GM12878 (cell line): ENCODE data around the gene GLO1. TPM values are rescaled to one million over a fixed set of nuclear protein-coding genes. Genes with fewer than 3 reads are reported as not detected.

Source experiments
- ATAC-seq: fragments of 200-7000 bp; cut with Tn5 transposase; 3 replicates; pipeline ENCODE4 v1.9.1; 2020; ENCODE audit warnings: mild to moderate bottlenecking, moderate library complexity
- BruUV-seq: library from RNA; stranded (reverse); fragments of 400-500 nt; replicated peaks from 2 replicates; lab custom pipeline; 2021; lab: Mats Ljungman, UMichigan
- CTCF ChIA-PET: fragments of 300-600 bp; sonication (Branson Sonifier 250); formaldehyde crosslinking; extraction: SDS; loops from one replicate; lab custom pipeline; 2021; ENCODE audit warnings: inconsistent platforms; lab: Yijun Ruan, JAX
- POLR2A ChIA-PET: fragments of 350-600 bp; formaldehyde crosslinking; extraction: SDS; loops from one replicate; lab custom pipeline; 2021; ENCODE audit warnings: inconsistent platforms; lab: Charles Lee
- RAD21 ChIA-PET: fragments of 300-600 bp; sonication (Branson Sonifier 250); formaldehyde crosslinking; loops from one replicate; lab custom pipeline; 2023; ENCODE audit warnings: antibody characterized with exemption; ENCODE audit not compliant: unreplicated experiment; lab: Charles Lee
- SMC1A ChIA-PET: fragments of 300-600 bp; sonication (Branson Sonifier 250); formaldehyde crosslinking; loops from one replicate; lab custom pipeline; 2023; ENCODE audit not compliant: unreplicated experiment, uncharacterized antibody; lab: Charles Lee
- DNase-seq: peaks from one replicate; pipeline ENCODE4 v3.0.0-alpha.2; 2011; ENCODE audit warnings: low read depth, low spot score
- FAIRE-seq: peaks from 3 replicates; lab custom pipeline; 2011; peaks lifted over from hg19 to GRCh38; lab: Jason Lieb, UNC
- H2AFZ ChIP-seq: 2 replicates; pipeline ENCODE4 v1.6.0; 2011; ENCODE audit warnings: low read depth, low read length, control low read depth; ENCODE audit not compliant: control insufficient read depth
- H3K27ac ChIP-seq: 2 replicates; pipeline ENCODE4 v1.5.1; 2011; ENCODE audit warnings: control low read depth; ENCODE audit not compliant: control insufficient read depth, insufficient read depth
- H3K27me3 ChIP-seq, 2 experiments: replicated peaks in 1 of 2; 2 replicates each; pipeline versions ENCODE4 v1.6.0 to v1.6.1; 2011; ENCODE audit warnings: low read length in 1 of 2; ENCODE audit not compliant: control insufficient read depth in 2 of 2, insufficient read depth in 2 of 2
- H3K36me3 ChIP-seq, 2 experiments: 2 replicates each; pipeline ENCODE4 v1.5.1; 2011; ENCODE audit warnings: low read length in 1 of 2; ENCODE audit not compliant: control insufficient read depth in 2 of 2, insufficient read depth in 2 of 2
- H3K4me1 ChIP-seq: 2 replicates; pipeline ENCODE4 v1.6.1; 2011; ENCODE audit warnings: mild to moderate bottlenecking, low read length, moderate library complexity, mixed read lengths; ENCODE audit not compliant: control insufficient read depth, insufficient read depth
- H3K4me2 ChIP-seq: 2 replicates; pipeline ENCODE4 v1.6.0; 2011; ENCODE audit warnings: control low read depth; ENCODE audit not compliant: control insufficient read depth, insufficient read depth
- H3K4me3 ChIP-seq: fragments of 200-600 bp; sonication (generic); 2 replicates; pipeline ENCODE4 v1.5.1; 2016
- H3K79me2 ChIP-seq: 2 replicates; pipeline ENCODE4 v1.6.0; 2011; ENCODE audit warnings: low read length; ENCODE audit not compliant: control insufficient read depth, insufficient read depth
- H3K9ac ChIP-seq: 2 replicates; pipeline ENCODE4 v1.8.0; 2011; ENCODE audit warnings: low read length, control low read depth, mixed read lengths; ENCODE audit not compliant: control insufficient read depth, insufficient read depth
- H3K9me3 ChIP-seq: replicated peaks from 3 replicates; pipeline ENCODE4 v1.5.1; 2011; ENCODE audit warnings: mild to moderate bottlenecking, low read length; ENCODE audit not compliant: control insufficient read depth, insufficient read depth
- H4K20me1 ChIP-seq: 2 replicates; pipeline ENCODE4 v1.6.0; 2011; ENCODE audit not compliant: control insufficient read depth, insufficient read depth
- ATF7 ChIP-seq: fragments of 450-650 bp; IDR thresholded peaks from 2 replicates; pipeline ENCODE4 v1.6.1; 2016; ENCODE audit warnings: low read depth, mild to moderate bottlenecking
- BACH1 ChIP-seq: fragments of 450-650 bp; IDR thresholded peaks from 2 replicates; pipeline ENCODE4 v1.6.1; 2017; ENCODE audit warnings: mild to moderate bottlenecking, borderline replicate concordance
- CHD2 ChIP-seq: IDR thresholded peaks from 2 replicates; pipeline ENCODE4 v1.6.1; 2011; ENCODE audit warnings: low read depth, low read length, improper control_type of control experiment, borderline replicate concordance
- ESRRA ChIP-seq: IDR thresholded peaks from 2 replicates; pipeline ENCODE4 v1.6.1; 2012; ENCODE audit warnings: mild to moderate bottlenecking, low read length, improper control_type of control experiment
- NFYB ChIP-seq: IDR thresholded peaks from 2 replicates; pipeline ENCODE4 v1.6.1; 2011; ENCODE audit warnings: low read depth, mild to moderate bottlenecking, low read length, improper control_type of control experiment, moderate library complexity; ENCODE audit not compliant: insufficient read depth
- NR2C2 ChIP-seq: IDR thresholded peaks from 2 replicates; pipeline ENCODE4 v1.6.1; 2011; ENCODE audit warnings: borderline replicate concordance, low read depth; ENCODE audit not compliant: control insufficient read depth, insufficient read length
- RAD21 ChIP-seq: IDR thresholded peaks from 2 replicates; pipeline ENCODE4 v1.6.1; 2011; ENCODE audit warnings: mild to moderate bottlenecking, low read depth, low read length, moderate library complexity; ENCODE audit not compliant: insufficient read depth
- RFX5 ChIP-seq: IDR thresholded peaks from 2 replicates; pipeline ENCODE4 v1.6.1; 2011; ENCODE audit warnings: low read depth, low read length, improper control_type of control experiment
- ZNF217 ChIP-seq: fragments of 450-650 bp; IDR thresholded peaks from 2 replicates; pipeline ENCODE4 v1.6.1; 2017; ENCODE audit warnings: antibody characterized with exemption, mild to moderate bottlenecking
- WGBS: methylation state at CpG from one replicate; pipeline ENCODE4 v1.1.6; 2016; ENCODE audit warnings: low lambda C conversion rate; ENCODE audit not compliant: insufficient replicate concordance, insufficient coverage; ENCODE audit errors: missing lambda C conversion rate; 5-methylcytosine and 5-hydroxymethylcytosine counted together
- in situ Hi-C: fragments of 300-500 bp; cut with MboI; formaldehyde crosslinking; loops from 9 replicates; pipeline ENCODE4 v1.14.3; 2018; ENCODE audit warnings: mixed read lengths
- intact Hi-C: fragments of 100-400 bp; cut with micrococcal nuclease; formaldehyde crosslinking; loops from one replicate; pipeline ENCODE4 v1.14.2; 2022; ENCODE audit not compliant: unreplicated experiment
- polyA plus RNA-seq, 11 experiments: library from polyadenylated mRNA; depleted of rRNA in 4 of 11; unstranded in 6 of 11; stranded (reverse) in 5 of 11; fragments of >200 nt; fragmentation: Nextera tagmentation in 4 of 11; fragmentation: Illumina TruSeq in 1 of 11; extraction: Ambion mirVana in 4 of 11; extraction: Trizol in 1 of 11; gene quantifications; 1 replicate in 1 of 11; 2 replicates in 10 of 11; pipeline versions ENCODE4 v1.2.1 to v1.2.3, GENCODE V29; 2011 to 2016; ENCODE audit warnings: inconsistent platforms in 2 of 11, missing spikeins in 2 of 11, low read depth in 1 of 11
- total RNA-seq, 4 experiments: library from RNA; depleted of rRNA in 3 of 4; stranded (reverse); fragments of >200 nt in 3 of 4; fragmentation: Illumina TruSeq in 1 of 4; extraction: Trizol in 1 of 4; gene quantifications; 2 replicates each; pipeline versions ENCODE4 v1.2.1 to v1.2.3, GENCODE V29; 2013 to 2021
- TF ChIP-seq, protein P1 (sequence below): fragments of 450-650 bp; conservative IDR thresholded peaks from 2 replicates; pipeline ENCODE4 v1.6.1; 2017; ENCODE audit warnings: mild to moderate bottlenecking, moderate library complexity

GLO1 gene
- total and polyA plus RNA-seq, 10 of the 15 experiments (the other 5 are each of a cell fraction or from before 2014, with no cell fraction given) = 105 to 227 (median 150) TPM

DNA sequence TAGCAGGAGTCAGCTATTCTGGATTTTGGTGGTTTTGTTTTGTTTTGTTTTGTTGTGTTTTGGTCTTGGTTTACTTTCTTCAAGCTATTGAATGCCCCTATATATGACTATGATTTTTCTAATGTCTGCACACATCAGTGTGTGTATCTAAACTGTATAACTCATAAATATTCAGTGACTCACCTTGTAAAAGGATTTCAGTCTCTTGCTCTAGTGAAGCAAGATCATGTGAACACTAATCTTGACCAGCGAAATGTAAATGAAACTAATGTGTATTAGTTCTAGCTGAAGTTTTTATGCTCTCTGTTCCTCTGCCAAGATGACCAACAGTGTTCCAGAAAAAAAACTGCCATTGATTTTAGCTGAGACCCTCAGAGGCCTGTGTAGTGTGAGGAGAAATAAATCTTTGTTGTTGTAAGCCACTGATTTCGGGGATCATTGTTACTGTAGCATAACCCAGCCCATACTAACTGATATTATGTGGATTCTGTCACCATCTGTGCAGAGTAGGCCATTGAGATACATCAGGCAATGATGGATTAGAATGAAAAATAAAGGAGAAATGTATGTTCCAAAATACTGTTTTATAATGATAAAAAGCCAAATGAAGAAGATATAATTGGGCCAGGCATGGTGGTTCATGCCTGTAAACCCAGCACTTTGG, 51.7 kb downstream of the GLO1 start:
- ATAC-seq = no peak
- CTCF ChIA-PET = no interaction called here
- Histone ChIP-seq H3K27ac (no peak overlapping the region), H2AFZ (no peak overlapping the region), H3K36me3 (no peaks in the 10 kb centered on the region), H3K9me3 (no peaks in the 10 kb centered on the region), H4K20me1 (no peaks in the 10 kb centered on the region), H3K4me2 (no peak overlapping the region), H3K4me1 (no peaks in the 10 kb centered on the region), H3K4me3 (no peak overlapping the region), H3K27me3 (no peaks in the 10 kb centered on the region), H3K9ac (no peak overlapping the region), H3K79me2 (no peaks in the 10 kb centered on the region)
- RAD21 ChIA-PET = no interaction called here
- no TSS peak for BruUV-seq
- no peak for FAIRE-seq
- intact Hi-C loops = no loop called here
- POLR2A ChIA-PET = no interaction called here
- TF ChIP-seq CHD2 = no peak
- no peak for TF ChIP-seq ZNF217
- TF ChIP-seq ATF7 = no peak
- TF ChIP-seq RAD21 = no peak
- TF ChIP-seq BACH1 = no peak
- no peak for TF ChIP-seq NR2C2
- TF ChIP-seq ESRRA = no peak
- TF ChIP-seq, protein P1, sequence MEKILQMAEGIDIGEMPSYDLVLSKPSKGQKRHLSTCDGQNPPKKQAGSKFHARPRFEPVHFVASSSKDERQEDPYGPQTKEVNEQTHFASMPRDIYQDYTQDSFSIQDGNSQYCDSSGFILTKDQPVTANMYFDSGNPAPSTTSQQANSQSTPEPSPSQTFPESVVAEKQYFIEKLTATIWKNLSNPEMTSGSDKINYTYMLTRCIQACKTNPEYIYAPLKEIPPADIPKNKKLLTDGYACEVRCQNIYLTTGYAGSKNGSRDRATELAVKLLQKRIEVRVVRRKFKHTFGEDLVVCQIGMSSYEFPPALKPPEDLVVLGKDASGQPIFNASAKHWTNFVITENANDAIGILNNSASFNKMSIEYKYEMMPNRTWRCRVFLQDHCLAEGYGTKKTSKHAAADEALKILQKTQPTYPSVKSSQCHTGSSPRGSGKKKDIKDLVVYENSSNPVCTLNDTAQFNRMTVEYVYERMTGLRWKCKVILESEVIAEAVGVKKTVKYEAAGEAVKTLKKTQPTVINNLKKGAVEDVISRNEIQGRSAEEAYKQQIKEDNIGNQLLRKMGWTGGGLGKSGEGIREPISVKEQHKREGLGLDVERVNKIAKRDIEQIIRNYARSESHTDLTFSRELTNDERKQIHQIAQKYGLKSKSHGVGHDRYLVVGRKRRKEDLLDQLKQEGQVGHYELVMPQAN = no peak
- no peak for TF ChIP-seq NFYB
- TF ChIP-seq RFX5 = no peak
- 95% methylated on average over 2 of the region's 2 CpGs for WGBS
- DNase-seq = no peak
- SMC1A ChIA-PET = no interaction called here
- in situ Hi-C loops = no loop called here
